Measurements from ENCODE around the gene RDH12. TPM values are rescaled to one million over a fixed set of nuclear protein-coding genes. Genes with fewer than 3 reads are reported as not detected.
"Not testable (repeated sequence)": the region's sequence is repeated elsewhere in the genome, so short reads cannot be mapped to it uniquely, and the experiment has no call there.

The RDH12 gene
- 1 to 10 TPM in 3 of 12 donors, under 1 TPM in 7, not detected in 2; 0.32 to 1.5 (median 0.79) TPM for polyA plus RNA-seq (ENCODE audit: insufficient read length in 12 of 12)
- long read RNA-seq, donor 1, result 0 reads
- long read RNA-seq, donor 2, result 0 reads
- long read RNA-seq, donor 3, result 0 reads
- long read RNA-seq, donor 4, result 0 reads
- long read RNA-seq, donor 5, result 0 reads
- long read RNA-seq, donor 6, result 0 reads
- long read RNA-seq, donor 7, result 0 reads
- long read RNA-seq, donor 8, result 0 reads
- long read RNA-seq, donor 9, result 0 reads
- long read RNA-seq, donor 10, partial matches to known transcripts, result 0 of 5 reads
- long read RNA-seq, donor 10, other reads (novel, unspliced or antisense), result 5 of 5 reads
- long read RNA-seq, donor 11, result 0 reads

DNA sequence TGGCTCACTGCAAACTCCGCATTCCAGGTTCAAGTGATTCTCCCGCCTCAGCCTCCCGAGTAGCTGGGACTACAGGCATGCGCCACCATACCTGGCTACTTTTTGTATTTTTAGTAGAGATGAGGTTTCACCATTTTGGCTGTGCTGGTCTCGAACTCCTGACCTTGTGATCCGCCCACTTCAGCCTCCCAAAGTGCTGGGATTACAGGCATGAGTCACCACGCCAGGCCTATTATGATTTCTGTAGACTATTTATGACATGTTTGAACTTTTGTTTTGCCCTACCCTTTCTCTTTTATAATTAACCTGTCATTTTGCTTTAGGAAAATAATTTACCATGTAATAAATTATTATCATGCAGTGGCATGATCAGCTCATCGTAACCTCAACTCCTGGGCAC lies at the start of gene RDH12:
Gene RDH12 (plus strand): TSS at position 395 of the 400 bp plus-strand sequence. CDS start 20,757 bp downstream, outside the sequence.
- DNase-seq, result not testable (repeated sequence)

DNA sequence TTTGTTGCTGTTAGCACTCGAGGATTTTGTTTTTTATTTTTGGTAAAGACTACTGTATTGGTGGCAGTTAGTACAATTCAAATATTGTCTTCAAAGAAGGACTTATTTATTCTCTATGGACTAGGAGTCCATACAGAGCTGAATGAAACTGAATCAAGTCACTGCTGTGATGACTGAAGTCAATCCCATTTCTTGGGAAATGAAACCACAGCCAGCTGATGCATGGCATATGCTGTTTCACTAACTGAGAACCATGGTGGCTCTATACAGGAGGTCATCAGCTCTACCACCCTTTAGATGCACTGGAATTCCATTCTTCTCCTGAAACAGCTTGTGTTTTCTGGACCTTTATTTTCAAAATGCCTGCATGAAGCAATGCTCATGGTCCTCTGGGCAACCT lies 49.5 kb upstream of the RDH12 start:
- DNase-seq, result no peak

DNA sequence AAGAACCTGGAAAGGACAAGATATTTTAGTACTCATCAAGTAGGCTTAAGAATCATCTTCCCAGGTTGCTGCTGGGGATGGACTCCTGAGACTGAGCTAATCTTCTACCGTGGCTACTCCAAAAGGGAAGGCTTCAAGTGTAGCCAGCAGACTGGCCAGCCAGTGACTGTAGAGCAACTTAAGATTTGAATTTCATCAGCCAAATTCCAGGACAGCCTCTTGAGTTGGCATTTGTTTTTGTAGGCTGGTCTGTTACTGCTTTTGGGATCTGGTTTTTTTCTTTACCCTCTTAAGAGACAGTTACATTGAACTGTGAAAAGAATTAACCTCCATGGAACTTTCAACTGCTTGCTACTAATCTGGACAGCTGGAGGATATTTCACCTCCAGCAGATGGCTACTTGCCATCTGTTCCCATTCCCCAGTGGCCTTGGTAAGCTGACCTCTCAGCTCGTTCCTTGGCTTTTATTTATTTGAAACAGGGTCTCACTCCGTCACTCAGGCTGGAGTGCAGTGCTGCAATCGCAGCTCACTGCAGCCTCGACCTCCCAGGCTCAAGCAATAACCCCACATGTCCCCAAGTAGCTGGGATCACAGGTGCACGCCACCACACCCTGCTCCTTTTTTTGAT lies 47.9 kb upstream of the RDH12 start:
- no peak for DNase-seq

DNA sequence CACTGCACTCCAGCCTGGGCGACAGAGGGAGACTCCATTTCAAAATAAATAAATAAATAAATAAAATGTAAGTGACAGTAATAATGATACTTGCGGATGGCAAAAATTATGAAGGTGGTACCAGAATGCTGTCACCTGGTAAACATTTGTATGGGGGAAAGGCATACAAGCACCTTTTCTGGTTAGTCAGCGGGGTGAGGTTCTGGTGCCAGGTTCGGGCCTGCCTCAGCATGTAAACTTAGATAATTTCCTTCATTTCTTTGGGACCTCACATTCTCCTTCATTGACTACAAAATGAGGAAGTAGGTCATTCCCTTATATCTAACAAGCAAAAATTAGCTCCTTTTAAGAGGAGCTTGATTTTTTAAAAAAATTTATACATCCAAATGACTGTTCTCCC lies 38.1 kb upstream of the RDH12 start:
- no peak for DNase-seq

DNA sequence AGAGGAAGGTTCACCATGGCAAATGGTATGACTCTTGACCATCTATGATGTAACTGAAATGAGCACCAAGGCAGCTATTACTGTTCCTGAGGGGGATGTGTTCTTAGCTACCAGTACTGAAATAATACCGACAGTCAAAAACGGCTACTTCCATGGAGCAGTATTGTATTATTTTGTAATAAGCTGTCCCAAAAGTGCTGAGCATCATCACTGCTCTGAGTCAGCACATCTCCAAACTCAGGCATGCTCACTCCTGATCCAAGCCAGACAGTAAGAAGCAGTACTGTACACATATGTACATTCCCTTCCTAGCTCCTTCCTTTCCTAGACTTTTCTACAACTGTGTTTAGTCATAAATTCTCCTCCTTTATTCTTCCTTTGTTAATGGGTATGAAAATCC lies 35.8 kb upstream of the RDH12 start:
- DNase-seq, result no peak

DNA sequence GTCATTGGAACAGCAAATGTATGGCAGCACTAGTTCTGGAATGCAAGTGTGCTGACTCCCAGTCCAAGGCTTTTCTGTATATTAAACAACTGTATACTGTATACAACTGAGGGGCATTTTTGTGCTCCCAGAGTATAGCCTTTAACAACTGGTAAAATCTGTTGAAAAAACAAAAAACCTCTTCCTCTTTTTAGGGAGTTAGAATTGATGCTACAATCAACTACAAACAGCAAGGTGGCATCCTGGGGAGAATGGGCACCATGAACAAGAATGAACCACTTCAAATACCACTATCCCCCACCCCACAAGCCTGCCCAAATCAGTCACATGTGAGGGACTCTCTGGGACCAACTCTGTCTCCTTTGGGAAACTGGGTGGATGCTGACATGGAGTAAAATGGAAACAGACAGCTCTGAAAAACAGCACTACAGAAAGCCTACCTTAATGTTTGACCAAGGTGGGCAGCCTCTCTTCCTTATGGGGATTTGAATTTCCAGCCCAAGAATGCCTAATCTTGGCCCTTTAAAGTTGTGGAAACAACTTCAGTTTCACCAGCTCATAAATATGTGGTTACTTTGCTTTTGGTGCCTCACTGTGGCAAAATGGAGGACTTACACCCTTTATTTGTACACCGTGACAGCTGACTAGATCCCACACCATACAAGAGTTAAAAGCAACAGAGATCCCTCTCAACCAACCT lies 34.8 kb upstream of the RDH12 start:
- peak; percentile 25 for DNase-seq

DNA sequence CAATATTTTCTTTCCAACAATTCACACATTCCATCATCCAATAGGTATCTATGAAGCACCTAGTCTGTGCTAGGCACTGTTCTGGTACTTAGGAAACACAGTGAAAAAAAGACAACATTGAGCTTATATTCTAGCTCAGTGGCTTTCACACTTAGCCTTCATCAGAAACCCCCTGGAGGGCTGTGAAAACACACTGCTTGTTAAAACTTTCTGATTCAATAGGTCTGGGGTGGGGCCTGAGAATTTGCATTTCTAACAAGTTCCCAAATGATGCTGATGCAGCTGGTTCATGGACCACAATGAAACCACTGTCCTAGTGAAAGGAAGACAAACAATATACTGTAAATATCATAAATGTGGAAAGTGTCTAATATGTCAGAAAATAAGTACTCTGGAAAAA lies 33.1 kb upstream of the RDH12 start:
- DNase-seq, result no peak

DNA sequence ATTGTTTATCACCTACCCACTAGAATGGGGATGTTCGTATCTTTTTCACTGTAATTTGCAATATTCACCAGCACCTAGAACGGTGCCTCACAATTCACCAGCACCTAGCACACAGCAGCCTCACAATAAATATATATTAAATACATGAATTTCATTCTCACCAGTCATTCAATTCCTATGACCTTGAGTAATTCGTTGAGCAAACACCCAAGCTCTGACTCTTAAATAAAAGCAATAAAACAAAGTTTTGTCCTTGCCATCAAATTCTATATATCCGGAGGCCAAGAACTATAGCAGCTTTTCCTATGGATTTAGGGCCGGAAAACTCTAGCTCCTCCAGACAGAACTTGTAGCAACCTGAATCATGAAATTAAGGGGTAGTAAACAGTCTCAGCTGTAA lies 28.2 kb upstream of the RDH12 start:
- no peak for DNase-seq

DNA sequence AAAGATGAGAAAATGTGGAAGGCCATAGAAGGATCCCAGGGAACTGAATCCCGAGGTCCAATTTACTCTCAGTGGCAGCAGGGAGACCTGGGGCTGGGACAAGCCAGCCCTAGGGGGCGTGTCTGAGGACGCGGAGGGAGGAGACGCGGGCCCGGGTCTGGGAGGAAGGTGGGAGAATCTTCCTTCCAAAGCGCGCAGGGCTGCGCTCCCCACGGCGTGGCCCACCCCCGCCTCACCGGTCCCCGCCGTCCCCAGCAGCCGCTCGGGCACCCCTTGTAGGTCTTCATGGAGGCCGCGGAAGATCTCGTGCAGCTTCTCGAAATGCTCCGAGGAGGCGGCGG lies 27.6 kb upstream of the RDH12 start:
- peak; percentile 57 for DNase-seq

DNA sequence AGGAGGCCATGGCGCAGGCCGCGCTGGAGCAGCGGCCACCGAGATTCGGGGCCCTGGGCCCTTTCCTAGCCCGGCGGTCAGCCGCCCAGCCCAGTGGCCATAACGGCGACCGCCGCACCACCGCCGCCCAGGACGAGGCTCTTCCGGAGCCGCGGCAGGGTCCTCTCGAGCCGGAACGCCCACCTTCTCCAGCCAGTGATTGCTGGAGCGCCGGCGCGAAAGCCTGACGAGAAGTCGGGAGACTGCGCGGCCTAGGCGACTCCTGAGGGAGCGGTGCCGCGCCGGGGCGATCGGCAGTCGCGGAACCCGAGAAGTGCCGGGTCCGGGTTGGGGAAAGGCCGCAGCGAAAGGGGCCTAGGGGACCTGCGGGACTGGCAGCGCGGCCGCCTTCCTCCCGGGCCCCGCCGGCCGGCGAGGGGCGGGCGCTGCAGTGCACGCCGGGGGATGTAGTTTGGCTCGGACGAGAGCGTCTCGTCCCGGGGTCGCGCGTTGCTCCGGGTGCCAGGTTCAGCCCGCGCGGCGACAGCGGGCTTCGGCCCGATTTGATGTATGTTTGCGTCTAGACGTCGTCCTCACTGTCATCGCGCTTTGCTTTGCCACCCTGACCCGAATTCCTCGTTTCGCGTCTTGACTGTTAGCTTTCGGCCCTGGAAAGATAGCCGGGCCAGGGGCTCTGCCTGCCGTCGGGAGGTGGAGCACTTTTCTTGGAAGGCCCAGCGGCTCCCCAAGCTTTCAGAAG lies 27.0 kb upstream of the RDH12 start, which contains the start of gene VTI1B:
Gene VTI1B (minus strand): TSS at position 153 of the 739 bp plus-strand sequence. CDS start 143 bp downstream, at position 10.
- DNase-seq, result peak; percentile 91

DNA sequence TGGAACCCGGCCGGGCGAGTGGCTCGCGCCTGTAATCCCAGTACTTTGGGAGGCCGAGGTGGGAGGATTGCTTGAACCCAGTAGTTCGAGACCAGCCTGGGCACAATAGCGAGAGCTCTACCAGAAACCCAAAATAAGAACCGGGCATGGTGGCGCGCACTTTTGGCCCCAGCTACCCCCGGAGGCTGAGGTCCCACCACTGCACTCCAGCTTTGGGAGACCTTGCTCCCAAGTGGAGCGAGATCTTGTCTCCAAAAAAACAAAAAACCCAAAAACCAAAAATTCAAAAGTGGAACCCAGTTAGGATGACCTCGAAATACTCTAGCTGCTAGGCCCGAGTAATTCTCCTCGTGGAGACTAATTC lies 26.5 kb upstream of the RDH12 start:
- DNase-seq, result no peak

DNA sequence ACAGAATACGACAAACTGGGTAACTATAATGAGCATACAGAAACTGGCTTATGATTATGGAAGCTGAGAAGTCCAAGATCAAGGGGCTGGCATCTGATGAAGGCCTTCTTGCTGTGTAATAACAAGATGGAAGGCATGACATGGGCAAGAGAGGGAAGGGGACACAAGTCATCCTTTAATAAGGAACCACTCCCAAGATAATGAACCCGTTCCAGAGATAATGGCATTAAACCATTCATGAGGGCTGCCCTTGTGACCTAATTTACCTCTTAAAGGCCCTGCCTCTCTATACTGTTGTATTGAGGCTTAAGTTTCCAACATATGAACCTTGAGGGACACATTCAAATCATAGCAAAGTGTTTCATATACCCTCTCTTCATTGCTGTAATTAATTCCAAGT lies 22.7 kb upstream of the RDH12 start:
- DNase-seq, result no peak

DNA sequence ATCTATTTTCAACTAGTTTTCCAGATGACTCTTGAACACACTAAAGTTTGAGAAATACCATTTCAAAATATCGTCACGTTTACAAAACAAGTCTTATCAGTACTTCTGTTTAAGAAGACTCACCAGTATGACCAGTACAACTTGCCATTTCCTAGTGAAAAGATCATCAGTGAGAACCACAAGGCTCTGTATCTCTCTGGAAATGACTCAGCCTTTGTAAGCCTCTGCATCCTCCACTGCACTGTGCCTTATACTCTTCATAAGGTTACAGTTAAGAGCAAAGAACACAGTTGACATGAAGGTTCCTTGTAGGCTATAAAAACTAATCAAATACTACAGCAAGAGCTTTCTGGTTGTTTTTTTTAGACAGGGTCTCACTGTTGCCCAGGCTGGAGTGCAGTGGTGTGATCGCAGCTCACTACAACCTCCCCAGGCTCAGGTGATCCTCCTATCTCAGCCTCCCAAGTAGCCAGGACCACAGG lies 21.5 kb upstream of the RDH12 start:
- no peak for DNase-seq

DNA sequence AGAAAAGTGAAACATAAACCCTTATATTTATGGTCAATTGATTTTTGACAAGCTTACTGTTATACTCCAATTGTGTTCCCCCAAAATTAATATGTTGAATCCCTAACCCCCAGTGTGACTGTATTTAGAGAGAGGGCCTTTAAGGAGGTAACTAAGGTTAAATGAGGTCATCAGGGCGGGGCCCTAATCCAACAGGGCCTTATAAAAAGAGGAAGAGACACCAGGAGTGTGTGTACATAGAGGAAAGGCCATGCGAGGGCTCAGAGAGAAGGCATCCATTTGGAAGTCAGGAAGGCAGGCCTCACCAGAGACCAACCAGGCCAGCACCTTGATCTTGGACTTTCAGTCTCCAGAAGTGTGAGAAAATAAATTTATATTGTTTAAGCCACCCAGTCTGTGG lies 20.7 kb upstream of the RDH12 start:
- no peak for DNase-seq

DNA sequence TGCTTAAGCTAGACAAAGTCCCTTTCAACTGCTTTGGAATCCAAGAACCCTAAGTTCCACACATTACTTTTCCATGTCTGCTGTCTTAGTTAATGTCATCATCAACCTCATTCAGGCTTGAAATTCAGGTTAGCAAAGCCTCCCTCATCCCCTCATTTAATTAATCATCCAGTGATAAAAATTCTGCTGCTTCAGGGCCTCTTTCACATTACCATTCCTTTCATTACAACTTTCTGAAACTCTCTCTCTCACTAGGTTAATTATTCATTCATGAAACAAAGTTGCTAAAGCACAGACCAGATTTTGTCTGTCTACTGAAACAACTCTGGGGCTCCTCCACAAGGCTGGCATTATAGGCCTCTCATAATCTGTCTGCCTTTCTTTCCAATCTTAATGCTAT lies 17.8 kb upstream of the RDH12 start:
- no peak for DNase-seq

DNA sequence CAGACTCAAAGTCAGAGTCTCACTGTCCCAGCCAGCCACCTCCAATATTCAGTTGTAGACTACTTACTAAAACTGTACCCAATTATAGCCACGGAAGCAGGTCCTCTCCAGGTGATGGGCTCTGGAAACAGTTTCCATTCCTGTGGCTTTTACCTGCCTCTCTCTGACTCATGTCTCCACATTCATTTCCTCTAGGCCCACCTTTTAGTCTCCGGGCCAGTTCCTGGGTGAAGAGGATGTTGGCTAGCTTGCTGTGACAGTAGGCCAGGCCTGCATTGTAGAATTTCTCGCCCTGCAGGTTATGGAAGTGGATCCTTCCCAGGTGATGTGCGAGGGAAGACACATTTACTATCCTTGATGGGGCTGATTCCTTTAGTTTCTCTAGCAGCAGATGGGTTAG lies 11.7 kb upstream of the RDH12 start:
- no peak for DNase-seq

DNA sequence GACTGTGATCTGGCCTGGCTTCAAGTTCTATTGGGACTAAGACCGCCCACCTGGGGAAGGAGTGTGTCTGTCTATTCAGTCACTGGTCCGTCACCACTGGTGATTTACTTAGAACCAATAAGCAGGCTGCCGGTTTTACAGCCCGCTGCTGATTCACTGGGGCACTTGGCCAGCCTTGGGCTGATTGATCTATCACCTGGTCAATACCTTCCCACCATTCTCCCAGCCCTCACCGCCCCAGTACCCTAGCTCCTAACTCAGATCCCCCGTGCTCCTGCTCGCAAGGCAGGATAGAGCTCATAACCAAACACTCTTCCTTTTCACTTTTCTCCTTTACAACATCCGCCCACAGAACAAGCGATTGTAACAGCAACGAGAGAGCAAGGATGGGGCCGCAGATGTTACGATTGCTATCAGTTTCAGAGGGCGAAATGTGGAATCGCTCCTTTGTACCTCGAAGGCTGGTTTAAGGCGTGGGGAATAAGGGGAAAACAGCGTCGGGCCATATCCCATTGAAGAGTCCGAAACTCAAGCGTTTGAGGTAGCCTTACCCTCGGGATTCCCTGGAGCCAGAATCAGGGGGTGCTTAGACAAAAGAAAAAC lies 6.8 kb upstream of the RDH12 start:
- DNase-seq, result peak; percentile 79

DNA sequence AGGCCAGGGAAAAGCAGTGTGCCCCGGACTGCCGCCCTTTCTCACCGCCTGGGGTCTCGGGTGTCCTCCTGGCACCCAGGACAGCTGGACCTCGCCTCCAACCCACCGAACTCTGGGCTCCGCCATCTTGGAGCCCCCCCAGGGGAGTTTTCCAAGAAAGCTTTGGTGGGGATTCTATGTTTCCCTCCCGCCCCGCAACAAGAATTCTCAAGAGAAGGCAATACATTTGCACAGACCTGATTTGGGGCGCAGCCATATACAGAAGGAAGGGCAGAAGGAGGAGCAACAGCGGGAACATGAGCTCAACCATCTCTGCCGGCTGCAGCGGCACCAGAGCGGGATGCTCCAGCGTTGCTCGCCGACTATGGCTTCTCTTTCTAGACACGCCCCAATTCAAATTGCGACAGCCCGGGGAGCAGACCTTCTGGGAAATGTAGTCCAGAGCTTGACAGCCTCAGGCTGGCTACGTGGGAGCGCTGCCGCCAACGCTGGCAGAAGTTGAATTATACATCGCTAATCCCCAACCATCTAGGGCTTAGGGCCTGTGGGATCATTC lies 6.2 kb upstream of the RDH12 start, which contains the start of gene RDH11:
Gene RDH11 (minus strand): TSS at position 371 of the 556 bp plus-strand sequence. CDS start 61 bp downstream, at position 310.
- peak; percentile 90 for DNase-seq

DNA sequence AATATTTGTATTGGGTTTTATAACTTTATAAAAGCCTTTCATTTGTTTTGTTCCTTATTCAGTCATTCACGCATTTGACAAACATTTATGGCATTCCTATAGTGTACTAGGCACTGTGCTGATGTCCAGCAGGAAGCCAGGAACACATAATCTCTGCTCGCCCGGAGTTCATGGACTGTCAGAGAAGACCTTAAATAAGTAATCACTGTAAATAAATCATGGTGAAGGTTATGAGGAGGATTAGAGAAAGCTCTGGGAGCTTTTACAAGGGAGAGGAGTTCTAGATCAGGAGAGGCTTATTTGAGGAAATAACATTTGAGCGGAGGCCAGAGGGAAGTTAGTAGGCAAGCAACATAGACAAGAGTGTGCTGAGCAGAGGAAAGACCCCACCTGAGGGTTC lies 4.7 kb upstream of the RDH12 start:
- DNase-seq, result no peak

DNA sequence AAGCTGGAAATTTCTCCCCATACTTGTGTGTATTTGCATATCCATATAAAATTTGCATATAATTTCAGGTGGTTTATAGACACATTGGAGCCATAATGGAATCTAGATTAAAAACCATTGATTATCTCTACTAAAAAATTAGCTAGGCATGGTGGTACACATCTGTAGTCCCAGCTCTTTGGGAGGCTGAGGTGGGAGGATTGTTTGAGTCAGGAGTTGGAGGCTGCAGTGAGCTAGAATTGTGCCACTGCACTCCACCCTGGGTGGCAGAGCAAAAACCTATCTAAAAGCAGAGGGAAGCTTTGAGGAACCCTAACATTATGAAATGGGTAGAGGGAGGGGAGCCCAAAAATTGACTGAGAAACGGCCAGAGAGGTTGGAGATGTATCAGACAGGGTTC lies 3.5 kb upstream of the RDH12 start:
- DNase-seq, result no peak

DNA sequence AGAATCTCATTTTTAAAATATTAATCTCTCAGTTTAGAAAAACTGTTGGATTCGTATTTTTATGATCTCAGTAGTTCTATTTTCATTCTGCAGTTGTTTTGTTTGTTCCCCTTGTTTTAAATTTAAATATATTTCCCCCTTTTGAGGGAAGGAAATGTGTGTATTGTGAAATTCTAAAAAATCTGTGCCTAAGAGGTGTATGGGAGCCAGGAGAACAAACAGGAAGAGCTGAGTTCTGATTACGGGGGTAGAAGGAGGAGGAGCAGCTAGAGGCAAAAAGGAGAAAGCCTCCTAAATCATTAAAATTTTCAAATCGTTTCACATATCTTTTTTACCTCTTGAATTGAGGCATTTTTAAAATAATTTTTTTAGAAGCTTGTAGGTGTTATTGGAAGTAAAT lies 2.3 kb downstream of the RDH12 start:
- DNase-seq, result no peak

All from muscle of arm (tissue), 14 donors.